IMR-90 (cell line): ENCODE measurements around the gene ERV3-1. TPM values are rescaled to one million over a fixed set of nuclear protein-coding genes. Genes with fewer than 3 reads are reported as not detected.

Experiments
- ATAC-seq: fragments of 200-7000 bp; cut with Tn5 transposase; 2 replicates; pipeline ENCODE4 v1.9.1; 2020; ENCODE audit warnings: low read depth, mild to moderate bottlenecking, moderate library complexity
- BruUV-seq: library from RNA; stranded (reverse); fragments of 400-500 nt; replicated peaks from 2 replicates; lab custom pipeline; 2021; lab: Mats Ljungman, UMichigan
- CTCF ChIA-PET: fragments of 300-600 bp; formaldehyde crosslinking; extraction: SDS; loops from one replicate; lab custom pipeline; 2021; ENCODE audit warnings: antibody characterized with exemption; lab: Yijun Ruan, JAX
- POLR2A ChIA-PET: fragments of 300-600 bp; sonication (Branson Sonifier 250); formaldehyde crosslinking; loops from one replicate; lab custom pipeline; 2022; ENCODE audit warnings: antibody characterized with exemption; ENCODE audit not compliant: unreplicated experiment; lab: Charles Lee
- DNase-seq: peaks from one replicate; pipeline ENCODE4 v3.0.0; 2013
- H2AFZ ChIP-seq: replicated peaks from 2 replicates; pipeline ENCODE3; 2013; ENCODE audit warnings: low read length, mild to moderate bottlenecking; ENCODE audit not compliant: poor library complexity
- H2AK5ac ChIP-seq: 2 replicates; pipeline ENCODE4 v1.6.1; 2013; ENCODE audit warnings: low read depth, low read length, inconsistent platforms
- H2AK9ac ChIP-seq: replicated peaks from 2 replicates; pipeline ENCODE3; 2013; ENCODE audit warnings: mild to moderate bottlenecking, low read depth, low read length, moderate library complexity; ENCODE audit not compliant: poor library complexity
- H2BK120ac ChIP-seq: 2 replicates; pipeline ENCODE4 v1.6.1; 2013; ENCODE audit warnings: low read depth, low read length, inconsistent platforms
- H2BK15ac ChIP-seq: 3 replicates; pipeline ENCODE4 v1.6.1; 2013; ENCODE audit warnings: low read depth, low read length, inconsistent platforms
- H2BK20ac ChIP-seq: 2 replicates; pipeline ENCODE4 v1.6.1; 2013; ENCODE audit warnings: low read depth, mild to moderate bottlenecking, inconsistent platforms, low read length, moderate library complexity
- H2BK5ac ChIP-seq: 2 replicates; pipeline ENCODE4 v1.6.1; 2013; ENCODE audit warnings: mild to moderate bottlenecking, low read depth, low read length, inconsistent platforms; ENCODE audit not compliant: poor library complexity, severe bottlenecking
- H3K14ac ChIP-seq: replicated peaks from 2 replicates; pipeline ENCODE4 v1.6.1; 2013; ENCODE audit warnings: low read depth, low read length, inconsistent platforms
- H3K18ac ChIP-seq: 2 replicates; pipeline ENCODE4 v1.6.1; 2013; ENCODE audit warnings: low read depth, low read length, control low read depth
- H3K23ac ChIP-seq: 2 replicates; pipeline ENCODE4 v1.6.1; 2013; ENCODE audit warnings: low read depth, low read length, inconsistent platforms
- H3K27ac ChIP-seq: 2 replicates; pipeline ENCODE4 v1.5.1; 2013; ENCODE audit warnings: mild to moderate bottlenecking, control low read depth, low read length; ENCODE audit not compliant: insufficient read depth
- H3K27me3 ChIP-seq: 2 replicates; pipeline ENCODE4 v1.6.1; 2013; ENCODE audit warnings: low read length; ENCODE audit not compliant: control insufficient read depth, insufficient read depth
- H3K36me3 ChIP-seq: 2 replicates; pipeline ENCODE4 v1.6.1; 2013; ENCODE audit warnings: low read length, mixed read lengths; ENCODE audit not compliant: control insufficient read depth, insufficient read depth
- H3K4ac ChIP-seq: 2 replicates; pipeline ENCODE4 v1.6.1; 2013; ENCODE audit warnings: low read depth, low read length, inconsistent platforms
- H3K4me1 ChIP-seq: 2 replicates; pipeline ENCODE4 v1.6.1; 2013; ENCODE audit warnings: low read length, mixed read lengths; ENCODE audit not compliant: control insufficient read depth, insufficient read depth
- H3K4me2 ChIP-seq: 2 replicates; pipeline ENCODE4 v1.6.1; 2013; ENCODE audit warnings: low read depth, mild to moderate bottlenecking, control low read depth, low read length, moderate library complexity
- H3K4me3 ChIP-seq: 2 replicates; pipeline ENCODE4 v1.5.1; 2013; ENCODE audit warnings: low read depth, mild to moderate bottlenecking, control low read depth, low read length, moderate library complexity; ENCODE audit not compliant: insufficient read depth
- H3K56ac ChIP-seq: 2 replicates; pipeline ENCODE4 v1.6.1; 2013; ENCODE audit warnings: low read length, inconsistent platforms; ENCODE audit not compliant: insufficient read depth; ENCODE audit errors: extremely low read depth
- H3K79me1 ChIP-seq, 2 experiments: 2 replicates each; pipeline ENCODE4 v1.6.1; 2013; ENCODE audit warnings: low read length in 2 of 2, inconsistent platforms in 1 of 2, low read depth in 1 of 2
- H3K9ac ChIP-seq: 2 replicates; pipeline ENCODE4 v1.6.1; 2013; ENCODE audit warnings: low read depth, low read length, control low read depth
- H3K9me1 ChIP-seq: 2 replicates; pipeline ENCODE4 v1.6.1; 2013; ENCODE audit warnings: low read length, inconsistent platforms; ENCODE audit not compliant: insufficient read depth
- H3K9me3 ChIP-seq: 2 replicates; pipeline ENCODE4 v1.6.1; 2013; ENCODE audit warnings: low read length; ENCODE audit not compliant: control insufficient read depth, insufficient read depth
- H4K20me1 ChIP-seq: 2 replicates; pipeline ENCODE4 v1.6.1; 2013; ENCODE audit warnings: low read length, inconsistent platforms; ENCODE audit not compliant: insufficient read depth
- H4K5ac ChIP-seq: 2 replicates; pipeline ENCODE4 v1.6.1; 2013; ENCODE audit warnings: mild to moderate bottlenecking, low read depth, low read length, control low read depth
- H4K8ac ChIP-seq, 2 experiments: 2 replicates each; pipeline ENCODE4 v1.6.1; 2013; ENCODE audit warnings: low read depth in 2 of 2, low read length in 2 of 2, control low read depth in 1 of 2, inconsistent platforms in 1 of 2
- H4K91ac ChIP-seq: 2 replicates; pipeline ENCODE4 v1.6.1; 2013; ENCODE audit warnings: low read depth, low read length, inconsistent platforms; ENCODE audit not compliant: insufficient read depth
- ELK1 ChIP-seq: fragments of 150-350 bp; IDR thresholded peaks from 2 replicates; pipeline ENCODE4 v1.6.1; 2016; ENCODE audit warnings: low read depth, mild to moderate bottlenecking, low read length, moderate library complexity, borderline replicate concordance
- MAFK ChIP-seq: IDR thresholded peaks from 2 replicates; pipeline ENCODE4 v1.6.1; 2012; ENCODE audit warnings: low read depth, low read length, improper control_type of control experiment
- MAZ ChIP-seq: IDR thresholded peaks from 2 replicates; pipeline ENCODE4 v1.6.1; 2012; ENCODE audit warnings: low read depth, mild to moderate bottlenecking, low read length, improper control_type of control experiment, moderate library complexity, borderline replicate concordance
- RCOR1 ChIP-seq: IDR thresholded peaks from 2 replicates; pipeline ENCODE4 v1.6.1; 2012; ENCODE audit warnings: mild to moderate bottlenecking, low read length, improper control_type of control experiment; ENCODE audit not compliant: insufficient replicate concordance
- RFX5 ChIP-seq: IDR thresholded peaks from 2 replicates; pipeline ENCODE4 v1.8.0; 2012; ENCODE audit warnings: low read depth, mild to moderate bottlenecking, low read length, moderate library complexity
- dilution Hi-C: fragments of 300-500 bp; cut with HindIII; formaldehyde crosslinking; loops from one replicate; pipeline ENCODE4 v1.14.3; 2018; ENCODE audit warnings: low sequenced_read_pairs; ENCODE audit not compliant: unreplicated experiment
- in situ Hi-C: fragments of 300-500 bp; cut with MboI; formaldehyde crosslinking; loops from 3 replicates; pipeline ENCODE4 v1.14.3; 2019; ENCODE audit warnings: low sequenced_read_pairs, inconsistent platforms, mixed read lengths
- intact Hi-C: fragments of 100-400 bp; cut with micrococcal nuclease; formaldehyde crosslinking; loops from 2 replicates; pipeline ENCODE4 v1.10.0; 2022
- polyA plus RNA-seq, 3 experiments: library from polyadenylated mRNA; depleted of rRNA; stranded (reverse); fragments of >200 nt; gene quantifications; 2 replicates each; pipeline ENCODE4 v1.2.3, GENCODE V29; 2012; ENCODE audit warnings: low replicate concordance in 1 of 3
- total RNA-seq: library from RNA; depleted of rRNA; stranded (reverse); fragments of >200 nt; gene quantifications from 2 replicates; pipeline ENCODE4 v1.2.3, GENCODE V29; 2012
- TF ChIP-seq, protein P1 (sequence below): fragments of 150-350 bp; IDR thresholded peaks from 2 replicates; pipeline ENCODE4 v1.6.1; 2017; ENCODE audit warnings: mild to moderate bottlenecking, antibody characterized with exemption, low read length, low read depth

The ERV3-1 gene
- total and polyA plus RNA-seq, 2 of the 4 experiments (the other 2 are of a cell fraction): 7.0 to 11.8 TPM

DNA sequence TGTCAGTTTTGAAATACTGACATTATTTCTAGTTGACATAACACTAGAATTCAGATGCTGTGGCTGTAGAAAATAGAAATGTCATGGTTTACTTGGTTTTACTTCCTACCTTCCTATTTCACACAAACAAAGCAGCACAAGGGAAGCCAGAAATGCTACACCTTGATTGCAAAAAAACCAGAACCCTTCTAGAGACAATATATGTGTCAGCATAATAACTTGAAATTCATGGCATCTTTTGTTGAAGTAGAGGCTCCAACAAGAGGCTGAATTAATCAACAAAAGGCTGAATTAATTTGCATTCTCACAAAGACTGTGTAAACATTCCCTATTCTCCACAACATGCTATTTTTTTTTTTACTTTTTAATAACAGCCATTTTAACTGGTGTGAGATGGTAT lies 40.9 kb downstream of the ERV3-1 start:
- TF ChIP-seq, protein P1, sequence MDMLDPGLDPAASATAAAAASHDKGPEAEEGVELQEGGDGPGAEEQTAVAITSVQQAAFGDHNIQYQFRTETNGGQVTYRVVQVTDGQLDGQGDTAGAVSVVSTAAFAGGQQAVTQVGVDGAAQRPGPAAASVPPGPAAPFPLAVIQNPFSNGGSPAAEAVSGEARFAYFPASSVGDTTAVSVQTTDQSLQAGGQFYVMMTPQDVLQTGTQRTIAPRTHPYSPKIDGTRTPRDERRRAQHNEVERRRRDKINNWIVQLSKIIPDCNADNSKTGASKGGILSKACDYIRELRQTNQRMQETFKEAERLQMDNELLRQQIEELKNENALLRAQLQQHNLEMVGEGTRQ: no peak
- TF ChIP-seq MAFK: peak; percentile 37; the same call in 1 of the 2 replicates
- TF ChIP-seq MAZ: no peak
- no peak for TF ChIP-seq ELK1
- TF ChIP-seq RFX5: no peak
- TF ChIP-seq RCOR1: no peak
- no TSS peak for BruUV-seq
- Histone ChIP-seq H2BK120ac (no peak overlapping the region), H3K18ac (no peak overlapping the region), H2AK9ac (no peak overlapping the region), H2BK5ac (no peak overlapping the region), H4K5ac (no peak overlapping the region), H4K20me1 (no peaks in the 10 kb centered on the region), H2AK5ac (no peak overlapping the region), H3K9me3 (peaks cover 2% of the 10 kb centered on the region; the same call in 1 of the 2 replicates), H4K8ac (no peak overlapping the region), H3K4me3 (no peak overlapping the region), H2BK20ac (no peak overlapping the region), H3K27ac (no peak overlapping the region), H3K9ac (no peak overlapping the region), H3K4ac (no peak overlapping the region), H3K36me3 (no peaks in the 10 kb centered on the region), H2AFZ (no peak overlapping the region), H3K27me3 (no peaks in the 10 kb centered on the region), H3K14ac (no peak overlapping the region), H3K9me1 (no peaks in the 10 kb centered on the region), H3K4me2 (no peak overlapping the region), H3K4me1 (no peaks in the 10 kb centered on the region), H3K56ac (no peak overlapping the region), H3K23ac (no peak overlapping the region), H2BK15ac (no peak overlapping the region), H3K79me1 (no peaks in the 10 kb centered on the region), H4K91ac (no peak overlapping the region)
- dilution Hi-C loops: no loop called here
- ChIA-PET CTCF (no interaction called here), POLR2A (no interaction called here)
- in situ Hi-C loops: no loop called here
- DNase-seq (no peak), ATAC-seq (no peak)
- intact Hi-C loops: no loop called here
